Hepatocyte (in vitro differentiated cells): ENCODE measurements around the gene MCMBP. TPM values are rescaled to one million over a fixed set of nuclear protein-coding genes. Genes with fewer than 3 reads are reported as not detected.

Experiments
- DNase-seq: peaks from one replicate; pipeline ENCODE4 v3.0.0-alpha.2; 2016; ENCODE audit warnings: low spot score
- H2AFZ ChIP-seq: fragments of 200-600 bp; sonication (generic); 2 replicates; pipeline ENCODE4 v1.6.0; 2016; ENCODE audit warnings: antibody characterized with exemption, mild to moderate bottlenecking
- H3K27ac ChIP-seq: fragments of 200-600 bp; sonication (generic); 2 replicates; pipeline ENCODE4 v1.5.1; 2016; ENCODE audit warnings: mild to moderate bottlenecking
- H3K27me3 ChIP-seq: fragments of 200-600 bp; sonication (generic); 2 replicates; pipeline ENCODE4 v1.6.1; 2016
- H3K36me3 ChIP-seq: fragments of 200-600 bp; sonication (generic); replicated peaks from 2 replicates; pipeline ENCODE4 v1.5.1; 2016; ENCODE audit warnings: low read depth; ENCODE audit not compliant: insufficient read depth
- H3K4me1 ChIP-seq: fragments of 200-600 bp; sonication (generic); 2 replicates; pipeline ENCODE4 v1.5.1; 2016; ENCODE audit warnings: mild to moderate bottlenecking, moderate library complexity; ENCODE audit not compliant: insufficient read depth
- H3K4me2 ChIP-seq: fragments of 200-600 bp; sonication (generic); 2 replicates; pipeline ENCODE4 v1.6.0; 2016
- H3K4me3 ChIP-seq: fragments of 200-600 bp; sonication (generic); 2 replicates; pipeline ENCODE4 v1.5.1; 2016; ENCODE audit warnings: mild to moderate bottlenecking
- H3K79me2 ChIP-seq: fragments of 200-600 bp; sonication (generic); 2 replicates; pipeline ENCODE4 v1.6.0; 2017; ENCODE audit warnings: mild to moderate bottlenecking
- H3K9me2 ChIP-seq: fragments of 200-600 bp; sonication (generic); replicated peaks from 2 replicates; pipeline ENCODE4 v1.6.0; 2017; ENCODE audit warnings: mild to moderate bottlenecking; ENCODE audit not compliant: insufficient read depth
- H3K9me3 ChIP-seq: fragments of 200-600 bp; sonication (generic); 2 replicates; pipeline ENCODE4 v1.5.1; 2016; ENCODE audit warnings: low read depth, mild to moderate bottlenecking
- H4K20me1 ChIP-seq: fragments of 200-600 bp; sonication (generic); 2 replicates; pipeline ENCODE4 v1.6.0; 2016; ENCODE audit warnings: mild to moderate bottlenecking; ENCODE audit not compliant: insufficient read depth, poor library complexity, severe bottlenecking
- CTCF ChIP-seq: fragments of 200-600 bp; sonication (generic); IDR thresholded peaks from 2 replicates; pipeline ENCODE4 v1.5.1; 2016; ENCODE audit warnings: antibody characterized with exemption, mild to moderate bottlenecking; ENCODE audit not compliant: poor library complexity
- EZH2 ChIP-seq: fragments of 200-600 bp; sonication (generic); IDR thresholded peaks from 2 replicates; pipeline ENCODE4 v1.6.1; 2016; ENCODE audit warnings: antibody characterized with exemption, mild to moderate bottlenecking, borderline replicate concordance
- EZH2phosphoT487 ChIP-seq: fragments of 200-600 bp; sonication (generic); IDR thresholded peaks from one replicate; pipeline ENCODE4 v1.6.1; 2018; ENCODE audit warnings: antibody characterized with exemption, mild to moderate bottlenecking, low read depth, moderate library complexity; ENCODE audit not compliant: unreplicated experiment, severe bottlenecking
- WGBS: methylation state at CpG from one replicate; pipeline ENCODE4 v1.1.6; 2016; ENCODE audit warnings: low lambda C conversion rate; ENCODE audit errors: missing lambda C conversion rate; 5-methylcytosine and 5-hydroxymethylcytosine counted together
- polyA plus RNA-seq: library from polyadenylated mRNA; unstranded; fragments of >200 nt; fragmentation: Nextera tagmentation; extraction: Ambion mirVana; gene quantifications from 2 replicates; pipeline ENCODE4 v1.2.1, GENCODE V29; 2016
- total RNA-seq: library from RNA; depleted of rRNA; stranded (reverse); fragments of >200 nt; gene quantifications from 2 replicates; pipeline ENCODE4 v1.2.3, GENCODE V29; 2014

MCMBP gene
- total and polyA plus RNA-seq, 2 experiments from 2014 or later: 33.8 to 36.1 TPM

GRCh38 chr10:119784340-119785067 is 88.1 kb downstream of the MCMBP start:
- no peak for DNase-seq
- H3K4me2 ChIP-seq: no peak overlapping the region
- WGBS: 45% methylated on average over 7 of the region's 7 CpGs

GRCh38 chr10:119783665-119784027 is 89.0 kb downstream of the MCMBP start:
- H3K36me3 ChIP-seq: no peaks in the 10 kb centered on the region
- no peaks in the 10 kb centered on the region for H3K27me3 ChIP-seq
- H2AFZ ChIP-seq: no peak overlapping the region
- TF ChIP-seq EZH2 (no peak), CTCF (no peak), EZH2phosphoT487 (no peak)
- H3K4me3 ChIP-seq: no peak overlapping the region
- peaks cover 15% of the 10 kb centered on the region for H3K4me1 ChIP-seq
- WGBS: 92% methylated on average over 7 of the region's 7 CpGs
- no peak overlapping the region for H3K27ac ChIP-seq
- no peak overlapping the region for H3K4me2 ChIP-seq
- no peaks in the 10 kb centered on the region for H3K9me3 ChIP-seq
- no peaks in the 10 kb centered on the region for H3K9me2 ChIP-seq
- H3K79me2 ChIP-seq: no peaks in the 10 kb centered on the region
- no peaks in the 10 kb centered on the region for H4K20me1 ChIP-seq
- no peak for DNase-seq

More at GRCh38 chr10:119784340-119785067, 88.1 kb downstream of the MCMBP start:
- H3K9me3 ChIP-seq: no peaks in the 10 kb centered on the region
- no peaks in the 10 kb centered on the region for H3K79me2 ChIP-seq
- no peaks in the 10 kb centered on the region for H3K36me3 ChIP-seq
- no peak for TF ChIP-seq EZH2phosphoT487
- no peak for TF ChIP-seq CTCF
- no peak for TF ChIP-seq EZH2
- no peaks in the 10 kb centered on the region for H3K27me3 ChIP-seq
- no peaks in the 10 kb centered on the region for H4K20me1 ChIP-seq
- H3K4me1 ChIP-seq: peaks cover 15% of the 10 kb centered on the region
- no peaks in the 10 kb centered on the region for H3K9me2 ChIP-seq
- no peak overlapping the region for H3K27ac ChIP-seq
- H2AFZ ChIP-seq: no peak overlapping the region
- H3K4me3 ChIP-seq: no peak overlapping the region

- H3K9me2 ChIP-seq: no peaks in the 10 kb centered on the region
- H4K20me1 ChIP-seq: no peaks in the 10 kb centered on the region
- no peak overlapping the region for H3K27ac ChIP-seq
- no peaks in the 10 kb centered on the region for H3K9me3 ChIP-seq
- TF ChIP-seq CTCF (no peak), EZH2 (no peak), EZH2phosphoT487 (no peak)
- H3K4me1 ChIP-seq: peaks cover 15% of the 10 kb centered on the region
- no peak overlapping the region for H3K4me2 ChIP-seq
- H3K27me3 ChIP-seq: no peaks in the 10 kb centered on the region
- H3K4me3 ChIP-seq: no peak overlapping the region
- no peaks in the 10 kb centered on the region for H3K79me2 ChIP-seq
- no peak for DNase-seq
- no peaks in the 10 kb centered on the region for H3K36me3 ChIP-seq
- WGBS: 82% methylated on average over 4 of the region's 4 CpGs
- H2AFZ ChIP-seq: no peak overlapping the region
Observed at GRCh38 chr10:119782981-119783664, 89.5 kb downstream of the MCMBP start.
